GM21381 (cell line): Measurements from ENCODE around the gene OSBPL10.
"Not testable (repeated sequence)": the region's sequence is repeated elsewhere in the genome, so short reads cannot be mapped to it uniquely, and the experiment has no call there.

Source experiments
- ATAC-seq: cut with Tn5 transposase; IDR thresholded peaks from one replicate; pipeline ENCODE4 v1.9.1; 2021; ENCODE audit warnings: mild to moderate bottlenecking, moderate library complexity; ENCODE audit not compliant: unreplicated experiment

OSBPL10 gene

GRCh38 chr3:31981206-31982181 lies at the start of gene OSBPL10, which contains the start of gene ZNF860:
TSS of gene OSBPL10 (minus strand) at chr3:31981262. CDS start at chr3:31981179, 83 bp downstream.
TSS of gene ZNF860 (plus strand) at chr3:31981750. CDS start at chr3:31989080, 7,330 bp downstream.
- no peak for ATAC-seq

GRCh38 chr3:32026593-32026992 lies 45.5 kb upstream of the OSBPL10 start:
- no peak for ATAC-seq

- ATAC-seq, result no peak
These were observed 41.9 kb upstream of the OSBPL10 start for GRCh38 chr3:32022947-32023346.

DNA sequence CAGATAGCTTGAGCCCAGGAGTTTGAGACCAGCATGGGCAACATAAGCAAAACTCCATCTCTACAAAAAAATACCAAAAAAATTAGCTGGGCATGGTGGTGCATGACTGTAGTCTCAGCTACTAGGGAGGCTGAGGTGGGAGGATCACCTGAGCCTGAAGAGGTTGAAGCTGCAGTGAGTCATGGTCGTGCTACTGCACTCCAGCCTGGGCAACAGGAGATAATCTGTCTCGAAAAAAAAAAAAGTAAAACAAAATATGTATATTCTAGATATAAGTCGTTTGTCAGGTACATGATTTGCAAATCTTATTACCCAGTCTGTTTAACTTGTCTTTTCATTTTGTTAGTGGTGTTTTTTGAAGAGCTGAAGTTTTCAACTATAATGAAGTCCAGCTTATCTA lies 40.7 kb upstream of the OSBPL10 start:
- no peak for ATAC-seq

GRCh38 chr3:32021155-32021554 lies 40.1 kb upstream of the OSBPL10 start:
- no peak for ATAC-seq

GRCh38 chr3:32018757-32019564 lies 37.9 kb upstream of the OSBPL10 start:
- peak; percentile 48 for ATAC-seq

DNA sequence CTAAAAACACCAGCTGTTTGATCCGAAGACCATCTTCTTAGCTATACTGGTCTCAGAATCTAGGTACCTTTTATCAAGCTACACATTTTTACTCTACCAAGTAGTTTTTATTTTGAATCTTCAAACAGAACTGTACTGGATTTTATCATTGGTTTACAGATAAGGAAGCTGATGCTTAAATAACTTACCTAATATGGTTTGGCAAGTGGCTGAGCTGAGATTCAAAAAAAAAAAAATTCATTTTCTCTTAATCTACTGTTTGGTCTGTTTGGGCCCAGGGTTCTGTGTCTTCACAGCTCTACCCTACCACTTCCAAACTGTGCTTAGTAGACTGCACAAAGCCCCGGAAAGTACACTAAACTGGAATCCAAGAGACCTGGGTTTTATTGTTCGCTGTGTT lies 36.2 kb upstream of the OSBPL10 start:
- ATAC-seq, result no peak

- ATAC-seq, result not testable (repeated sequence)
These were observed 34.6 kb upstream of the OSBPL10 start for GRCh38 chr3:32015638-32016037.

DNA sequence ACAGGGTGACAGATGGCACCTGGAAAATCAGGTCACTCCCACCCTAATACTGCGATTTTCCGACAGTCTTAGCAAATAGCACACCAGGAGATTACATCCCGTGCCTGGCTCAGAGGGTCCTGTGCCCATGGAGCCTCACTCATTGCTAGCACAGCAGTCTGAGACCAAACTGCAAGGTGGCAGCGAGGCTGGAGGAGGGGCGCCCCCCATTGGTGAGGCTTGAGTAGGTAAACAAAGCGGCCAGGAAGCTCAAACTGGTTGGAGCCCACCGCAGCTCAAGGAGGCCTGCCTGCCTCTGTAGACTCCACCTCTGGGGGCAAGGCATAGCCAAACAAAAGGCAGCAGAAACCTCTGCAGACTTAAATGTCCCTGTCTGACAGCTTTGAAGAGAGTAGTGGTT lies 29.6 kb upstream of the OSBPL10 start:
- ATAC-seq, result not testable (repeated sequence)

DNA sequence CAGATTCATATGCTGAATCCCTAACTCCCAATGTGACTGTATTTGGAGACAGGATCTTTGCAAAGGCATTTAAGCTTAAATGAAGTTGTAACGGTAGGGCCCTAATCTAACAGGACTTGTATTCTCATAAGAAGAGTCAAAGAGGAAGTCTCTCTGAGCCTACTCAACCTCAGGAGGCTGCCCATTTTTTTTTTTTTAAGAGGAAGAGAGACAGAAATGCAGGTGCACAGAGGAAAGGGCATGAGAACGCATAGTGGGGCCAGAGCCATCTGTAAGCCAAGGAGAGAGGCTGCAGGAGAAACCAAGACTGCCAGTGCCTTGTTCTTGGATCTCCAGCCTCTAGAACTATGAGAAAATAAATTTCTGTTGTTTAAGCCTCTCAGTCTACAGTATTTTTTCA lies 28.9 kb upstream of the OSBPL10 start:
- ATAC-seq, result no peak

GRCh38 chr3:32009101-32009500 lies 28.0 kb upstream of the OSBPL10 start:
- ATAC-seq, result no peak

DNA sequence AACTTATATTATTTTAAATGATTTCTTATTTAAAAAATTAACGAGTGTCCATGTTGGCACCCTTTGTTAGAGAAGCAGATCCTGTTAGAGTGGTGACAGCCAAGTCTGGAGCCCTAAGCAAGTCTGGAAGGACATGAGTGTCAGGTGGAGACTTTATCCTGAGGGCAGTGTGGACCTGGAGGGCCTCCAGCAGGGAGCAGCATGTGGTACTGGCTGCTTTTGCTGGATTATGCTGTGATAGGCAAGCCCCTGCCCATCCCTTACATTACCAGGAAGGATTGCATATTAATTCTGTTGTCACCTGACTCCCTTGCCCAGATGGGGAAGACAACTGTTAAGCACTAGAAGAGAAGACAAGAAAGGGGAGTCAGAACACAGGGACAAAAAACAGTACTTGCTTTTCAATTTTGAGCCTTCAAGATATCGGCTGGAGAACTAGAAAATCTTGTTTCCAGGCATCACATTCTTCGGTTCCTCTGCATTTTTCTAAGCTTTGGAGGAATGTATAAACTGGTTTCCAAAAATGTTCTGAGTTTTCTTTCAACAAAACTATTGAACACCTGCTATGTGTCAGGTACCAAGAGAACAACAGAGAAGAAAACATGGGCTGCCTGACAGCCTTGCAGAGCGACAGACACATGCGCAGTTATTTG lies 23.2 kb upstream of the OSBPL10 start:
- no peak for ATAC-seq

- no peak for ATAC-seq
These were observed 22.3 kb upstream of the OSBPL10 start for GRCh38 chr3:32003380-32003779.

GRCh38 chr3:32002561-32003368 lies 21.7 kb upstream of the OSBPL10 start:
- no peak for ATAC-seq

- ATAC-seq, result no peak
These were observed 19.8 kb upstream of the OSBPL10 start for GRCh38 chr3:32000877-32001276.

- ATAC-seq, result no peak
These were observed 18.9 kb upstream of the OSBPL10 start for GRCh38 chr3:31999907-32000439.

GRCh38 chr3:31997500-31997899 lies 16.4 kb upstream of the OSBPL10 start:
- ATAC-seq, result no peak

DNA sequence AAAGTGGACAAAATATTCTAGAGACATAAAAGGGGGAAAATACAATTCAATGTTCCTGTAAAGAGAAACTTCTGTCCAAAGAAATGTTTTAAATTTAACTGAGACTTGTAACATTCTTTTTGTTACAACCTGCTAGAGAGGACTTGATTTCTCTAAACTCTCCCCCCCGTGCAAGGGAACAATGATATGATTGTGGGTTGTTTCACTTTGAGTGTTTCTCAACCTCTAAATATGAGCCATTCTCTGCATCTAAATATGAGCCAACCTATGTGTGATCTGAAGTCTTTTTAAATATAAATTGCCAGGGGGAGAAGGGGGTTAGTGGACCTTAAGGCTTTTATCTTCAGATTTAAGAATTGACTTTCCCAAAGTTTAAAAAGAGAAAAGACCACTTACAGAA lies 15.1 kb upstream of the OSBPL10 start:
- ATAC-seq, result no peak

- not testable (repeated sequence) for ATAC-seq
These were observed 14.0 kb upstream of the OSBPL10 start for GRCh38 chr3:31995026-31995425.

DNA sequence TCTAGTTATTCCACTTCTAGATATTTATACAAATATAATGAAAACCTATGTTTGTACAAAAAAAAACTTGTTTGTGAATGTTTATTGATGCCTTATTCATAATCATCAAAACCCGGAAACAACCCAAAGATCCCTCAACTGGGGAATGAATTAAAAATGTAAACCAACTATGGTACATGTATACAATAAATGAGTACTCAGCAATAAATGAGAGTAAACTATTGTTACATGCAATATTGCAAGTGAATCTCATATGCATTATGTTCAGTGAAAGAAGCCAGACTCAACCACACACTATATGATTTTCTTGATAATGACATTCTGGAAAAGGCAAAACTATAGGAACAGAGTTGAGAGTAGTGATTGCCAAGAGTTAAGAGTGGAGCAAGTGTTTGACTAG lies 12.8 kb upstream of the OSBPL10 start:
- no peak for ATAC-seq
